ENCODE data around the gene SMAD3. TPM values are rescaled to one million over a fixed set of nuclear protein-coding genes. Genes with fewer than 3 reads are reported as not detected.

The SMAD3 gene
- total and polyA plus RNA-seq, 10 of the 15 experiments (the other 5 are each of a cell fraction or from before 2014, with no cell fraction given) = 5.6 to 43.2 (median 16.0) TPM

GRCh38 chr15:67190326-67190725, 124.9 kb downstream of the SMAD3 start:
- RAD21 ChIA-PET (ENCODE audit: unreplicated experiment) = no interaction called here
- H3K36me3 ChIP-seq (ENCODE audit: control insufficient read depth in 2 of 2, insufficient read depth in 2 of 2, low read length in 1 of 2) = peaks cover 21 to 33% of the 10 kb centered on the region in 2 experiments; a peak in 3 of 4 replicates
- no peak overlapping the region for H2AFZ ChIP-seq (ENCODE audit: control insufficient read depth, low read depth, low read length)
- intact Hi-C loops (cut with micrococcal nuclease; ENCODE audit: unreplicated experiment) (no loop called here), in situ Hi-C loops (cut with MboI) (no loop called here)
- H3K4me3 ChIP-seq = no peak overlapping the region
- no peak overlapping the region for H3K4me2 ChIP-seq (ENCODE audit: control insufficient read depth, insufficient read depth)
- no TSS peak for BruUV-seq (replicated peaks)
- 50% methylated on average over 2 of the region's 2 CpGs for WGBS (ENCODE audit: insufficient coverage, insufficient replicate concordance, low lambda C conversion rate, missing lambda C conversion rate)
- SMC1A ChIA-PET (ENCODE audit: uncharacterized antibody, unreplicated experiment) = no interaction called here
- POLR2A ChIA-PET = no interaction called here
- H3K79me2 ChIP-seq (ENCODE audit: control insufficient read depth, insufficient read depth, low read length) = no peaks in the 10 kb centered on the region
- no peaks in the 10 kb centered on the region for H4K20me1 ChIP-seq (ENCODE audit: control insufficient read depth, insufficient read depth)
- CTCF ChIA-PET = no interaction called here
- no peaks in the 10 kb centered on the region for H3K27me3 ChIP-seq (replicated peaks in 1 of 2; ENCODE audit: control insufficient read depth in 2 of 2, insufficient read depth in 2 of 2, low read length in 1 of 2)
- no peak overlapping the region for H3K27ac ChIP-seq (ENCODE audit: control insufficient read depth, insufficient read depth)
- DNase-seq (ENCODE audit: low read depth, low spot score) (no peak), ATAC-seq (no peak), FAIRE-seq (no peak)
- no peak overlapping the region for H3K9ac ChIP-seq (ENCODE audit: control insufficient read depth, insufficient read depth, low read length)
- TF ChIP-seq ESRRA (IDR thresholded peaks at IDR 0.05; ENCODE audit: low read length) = no peak
- TF ChIP-seq SREBF2 (IDR thresholded peaks at IDR 0.05; ENCODE audit: low read length) = no peak
- no peak for TF ChIP-seq MTA3 (IDR thresholded peaks at IDR 0.05; ENCODE audit: borderline replicate concordance, low read length)
- no peak for TF ChIP-seq IKZF2 (IDR thresholded peaks at IDR 0.05)
- TF ChIP-seq PKNOX1 (IDR thresholded peaks at IDR 0.05) = no peak
- no peak for TF ChIP-seq MAX (IDR thresholded peaks at IDR 0.05; ENCODE audit: low read depth, low read length)
- no peak for TF ChIP-seq ZNF384 (IDR thresholded peaks at IDR 0.05; ENCODE audit: borderline replicate concordance, low read depth, low read length)
- H3K4me1 ChIP-seq (ENCODE audit: control insufficient read depth, insufficient read depth, low read length) = no peaks in the 10 kb centered on the region; the same call in 1 of the 2 replicates
- no peaks in the 10 kb centered on the region for H3K9me3 ChIP-seq (replicated peaks; ENCODE audit: control insufficient read depth, insufficient read depth, low read length)

GRCh38 chr15:67190813-67191212, 125.4 kb downstream of the SMAD3 start:
- Histone ChIP-seq H3K9me3 (replicated peaks; ENCODE audit: control insufficient read depth, insufficient read depth, low read length) (no peaks in the 10 kb centered on the region), H3K4me3 (no peak overlapping the region), H3K4me2 (ENCODE audit: control insufficient read depth, insufficient read depth) (no peak overlapping the region), H2AFZ (ENCODE audit: control insufficient read depth, low read depth, low read length) (no peak overlapping the region), H3K4me1 (ENCODE audit: control insufficient read depth, insufficient read depth, low read length) (no peaks in the 10 kb centered on the region; the same call in 1 of the 2 replicates), H3K36me3 (ENCODE audit: control insufficient read depth in 2 of 2, insufficient read depth in 2 of 2, low read length in 1 of 2) (peaks cover 20 to 29% of the 10 kb centered on the region in 2 experiments; a peak in 3 of 4 replicates), H3K79me2 (ENCODE audit: control insufficient read depth, insufficient read depth, low read length) (no peaks in the 10 kb centered on the region), H4K20me1 (ENCODE audit: control insufficient read depth, insufficient read depth) (no peaks in the 10 kb centered on the region), H3K9ac (ENCODE audit: control insufficient read depth, insufficient read depth, low read length) (no peak overlapping the region), H3K27ac (ENCODE audit: control insufficient read depth, insufficient read depth) (no peak overlapping the region), H3K27me3 (replicated peaks in 1 of 2; ENCODE audit: control insufficient read depth in 2 of 2, insufficient read depth in 2 of 2, low read length in 1 of 2) (no peaks in the 10 kb centered on the region)
- in situ Hi-C loops (cut with MboI) = no loop called here
- ChIA-PET POLR2A (interaction anchor here (1.4 kb wide), 1 partner anchor 13 kb away, joined by 3 read pairs; no protein-coding TSS in a partner anchor), RAD21 (ENCODE audit: unreplicated experiment) (no interaction called here), SMC1A (ENCODE audit: uncharacterized antibody, unreplicated experiment) (no interaction called here), CTCF (no interaction called here)
- WGBS (ENCODE audit: insufficient coverage, insufficient replicate concordance, low lambda C conversion rate, missing lambda C conversion rate) = 95% methylated on average over 8 of the region's 11 CpGs
- ATAC-seq (no peak), FAIRE-seq (no peak), DNase-seq (ENCODE audit: low read depth, low spot score) (no peak)
- BruUV-seq (replicated peaks) = no TSS peak
- intact Hi-C loops (cut with micrococcal nuclease; ENCODE audit: unreplicated experiment) = no loop called here
- TF ChIP-seq EED (IDR thresholded peaks at IDR 0.05; ENCODE audit: low read depth) (no peak), BACH1 (IDR thresholded peaks at IDR 0.05; ENCODE audit: borderline replicate concordance) (no peak), JUND (IDR thresholded peaks at IDR 0.05; ENCODE audit: low read depth, low read length) (no peak), CUX1 (IDR thresholded peaks at IDR 0.05; ENCODE audit: insufficient replicate concordance, low read depth, low read length) (no peak)
